Measurements from ENCODE around the gene NKX2-4. TPM values are rescaled to one million over a fixed set of nuclear protein-coding genes. Genes with fewer than 3 reads are reported as not detected.

The NKX2-4 gene
- total and polyA plus RNA-seq, 2 of the 4 experiments (the other 2 are of a cell fraction) = not detected

GRCh38 chr20:21368791-21369190 is 28.5 kb downstream of the NKX2-4 start:
- ChIA-PET CTCF (no interaction called here), POLR2A (ENCODE audit: unreplicated experiment) (no interaction called here)
- H3K27me3 ChIP-seq (ENCODE audit: control insufficient read depth, insufficient read depth, low read length) = no peaks in the 10 kb centered on the region
- no peak overlapping the region for H3K27ac ChIP-seq (ENCODE audit: insufficient read depth, low read length)
- no peak overlapping the region for H2AK9ac ChIP-seq (replicated peaks; ENCODE audit: low read depth, low read length, poor library complexity)
- no peak overlapping the region for H4K8ac ChIP-seq (ENCODE audit: low read depth in 2 of 2, low read length in 2 of 2)
- H2AFZ ChIP-seq (replicated peaks; ENCODE audit: low read length, poor library complexity) = no peak overlapping the region
- peaks cover 8% of the 10 kb centered on the region; the same call in 1 of the 2 replicates for H4K20me1 ChIP-seq (ENCODE audit: insufficient read depth, low read length)
- no peak for TF ChIP-seq NFE2L2 (IDR thresholded peaks at IDR 0.05; ENCODE audit: low read depth, low read length)
- TF ChIP-seq RAD21 (IDR thresholded peaks at IDR 0.05; ENCODE audit: low read length) = no peak
- TF ChIP-seq RFX5 (IDR thresholded peaks at IDR 0.05; ENCODE audit: low read depth, low read length) = no peak
- no peak for TF ChIP-seq MXI1 (IDR thresholded peaks at IDR 0.05; ENCODE audit: borderline replicate concordance, low read depth, low read length)
- no peak for TF ChIP-seq CHD1 (IDR thresholded peaks at IDR 0.05; ENCODE audit: low read depth, low read length)
- no peak for TF ChIP-seq RCOR1 (IDR thresholded peaks at IDR 0.05; ENCODE audit: insufficient replicate concordance, low read length)
- TF ChIP-seq, protein P1, sequence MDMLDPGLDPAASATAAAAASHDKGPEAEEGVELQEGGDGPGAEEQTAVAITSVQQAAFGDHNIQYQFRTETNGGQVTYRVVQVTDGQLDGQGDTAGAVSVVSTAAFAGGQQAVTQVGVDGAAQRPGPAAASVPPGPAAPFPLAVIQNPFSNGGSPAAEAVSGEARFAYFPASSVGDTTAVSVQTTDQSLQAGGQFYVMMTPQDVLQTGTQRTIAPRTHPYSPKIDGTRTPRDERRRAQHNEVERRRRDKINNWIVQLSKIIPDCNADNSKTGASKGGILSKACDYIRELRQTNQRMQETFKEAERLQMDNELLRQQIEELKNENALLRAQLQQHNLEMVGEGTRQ (IDR thresholded peaks at IDR 0.05; ENCODE audit: low read depth, low read length) = no peak
- no peak for TF ChIP-seq MAFK (IDR thresholded peaks at IDR 0.05; ENCODE audit: low read depth, low read length)
- WGBS, 2 experiments (ENCODE audit: extremely low coverage in 2 of 2, insufficient read length in 1 of 2) = 63% methylated on average over 2 of the region's 2 CpGs; no CpG with 5 or more reads in 1 of the 2 experiments
- H3K9me3 ChIP-seq (ENCODE audit: control insufficient read depth, insufficient read depth, low read length) = no peaks in the 10 kb centered on the region
- H4K5ac ChIP-seq (ENCODE audit: low read depth, low read length) = no peak overlapping the region
- in situ Hi-C loops (cut with MboI; ENCODE audit: low sequenced_read_pairs) (no loop called here), intact Hi-C loops (cut with micrococcal nuclease) (loop anchor here (5.0 kb wide), 1 partner anchor 131 kb away; no protein-coding TSS in a partner anchor), dilution Hi-C loops (cut with HindIII; ENCODE audit: low sequenced_read_pairs, unreplicated experiment) (no loop called here)
- no peak overlapping the region for H4K91ac ChIP-seq (ENCODE audit: insufficient read depth, low read depth, low read length)
- no peak overlapping the region for H3K56ac ChIP-seq (ENCODE audit: extremely low read depth, insufficient read depth, low read length)
- H3K4me3 ChIP-seq (ENCODE audit: insufficient read depth, low read depth, low read length) = no peak overlapping the region
- H2AK5ac ChIP-seq (ENCODE audit: low read depth, low read length) = no peak overlapping the region
- no TSS peak for BruUV-seq (replicated peaks)
- no peak overlapping the region for H2BK5ac ChIP-seq (ENCODE audit: low read depth, low read length, poor library complexity, severe bottlenecking)
- H3K14ac ChIP-seq (replicated peaks; ENCODE audit: low read depth, low read length) = no peak overlapping the region
- no peak overlapping the region for H2BK20ac ChIP-seq (ENCODE audit: low read depth, low read length)
- ATAC-seq (ENCODE audit: low read depth) (no peak), DNase-seq (no peak)
- H2BK120ac ChIP-seq (ENCODE audit: low read depth, low read length) = no peak overlapping the region
- 0 out of 2 replicates have a peak, but pooled peaks cover 4% of the 10 kb centered on the region for H3K4me1 ChIP-seq (ENCODE audit: control insufficient read depth, insufficient read depth, low read length)
- no peak overlapping the region for H3K4ac ChIP-seq (ENCODE audit: low read depth, low read length)
- H3K4me2 ChIP-seq (ENCODE audit: low read depth, low read length) = no peak overlapping the region
- no peak overlapping the region for H3K18ac ChIP-seq (ENCODE audit: low read depth, low read length)
- H3K9me1 ChIP-seq (ENCODE audit: insufficient read depth, low read length) = peaks cover 6% of the 10 kb centered on the region; the same call in 1 of the 2 replicates
- no peak overlapping the region for H3K9ac ChIP-seq (ENCODE audit: low read depth, low read length)
- peaks cover 16% of the 10 kb centered on the region for H3K36me3 ChIP-seq (ENCODE audit: control insufficient read depth, insufficient read depth, low read length)
- no peak overlapping the region for H3K23ac ChIP-seq (ENCODE audit: low read depth, low read length)
- no peak overlapping the region for H2BK15ac ChIP-seq (ENCODE audit: low read depth, low read length)
- peaks cover 20 to 31% of the 10 kb centered on the region in 2 experiments for H3K79me1 ChIP-seq (ENCODE audit: low read depth in 1 of 2, low read length in 2 of 2)

Data from IMR-90 (cell line).